ENCODE results near the gene JUN.

JUN gene

GRCh38 chr1:58762806-58763205, 21.0 kb downstream of the JUN start:
- TF ChIP-seq NFIC (IDR thresholded peaks at IDR 0.05), result no peak
- no peak for TF ChIP-seq USF1 (IDR thresholded peaks at IDR 0.05)
- no peak for TF ChIP-seq ZBTB7A (IDR thresholded peaks at IDR 0.05; ENCODE audit: low read depth)
- TF ChIP-seq CREB1 (IDR thresholded peaks at IDR 0.05; ENCODE audit: low read depth), result no peak
- no peak for TF ChIP-seq TAF1 (IDR thresholded peaks at IDR 0.05; ENCODE audit: low read depth)
- TF ChIP-seq MAX (IDR thresholded peaks at IDR 0.05), result no peak
- TF ChIP-seq EGR1 (IDR thresholded peaks at IDR 0.05), result no peak
- no peak for TF ChIP-seq YY1 (IDR thresholded peaks at IDR 0.05; ENCODE audit: low read depth)
- no peak for TF ChIP-seq FOXM1 (IDR thresholded peaks at IDR 0.05; ENCODE audit: borderline replicate concordance, low read depth)
- no peak for TF ChIP-seq CEBPB (IDR thresholded peaks at IDR 0.05)
- TF ChIP-seq TEAD4 (IDR thresholded peaks at IDR 0.05), result no peak
- TF ChIP-seq TCF12 (IDR thresholded peaks at IDR 0.05; ENCODE audit: low read depth), result no peak
- TF ChIP-seq EP300 (IDR thresholded peaks at IDR 0.05; ENCODE audit: borderline replicate concordance), result no peak
- no peak for TF ChIP-seq REST (IDR thresholded peaks at IDR 0.05; ENCODE audit: low read depth)
- no peak for TF ChIP-seq RAD21 (IDR thresholded peaks at IDR 0.05; ENCODE audit: low read depth)

- TF ChIP-seq CREB1 (IDR thresholded peaks at IDR 0.05; ENCODE audit: low read depth) (no peak), TCF12 (IDR thresholded peaks at IDR 0.05; ENCODE audit: low read depth) (peak; percentile 51; the same call in 1 of the 2 replicates), MAX (IDR thresholded peaks at IDR 0.05) (peak; percentile 96), YY1 (IDR thresholded peaks at IDR 0.05; ENCODE audit: low read depth) (no peak), TEAD4 (IDR thresholded peaks at IDR 0.05) (peak; percentile 73), ZBTB7A (IDR thresholded peaks at IDR 0.05; ENCODE audit: low read depth) (no peak), TAF1 (IDR thresholded peaks at IDR 0.05; ENCODE audit: low read depth) (no peak), USF1 (IDR thresholded peaks at IDR 0.05) (peak; percentile 67), EGR1 (IDR thresholded peaks at IDR 0.05) (no peak), FOXM1 (IDR thresholded peaks at IDR 0.05; ENCODE audit: borderline replicate concordance, low read depth) (no peak), NFIC (IDR thresholded peaks at IDR 0.05) (no peak), RAD21 (IDR thresholded peaks at IDR 0.05; ENCODE audit: low read depth) (no peak), EP300 (IDR thresholded peaks at IDR 0.05; ENCODE audit: borderline replicate concordance) (peak; percentile 40; the same call in 1 of the 2 replicates), CEBPB (IDR thresholded peaks at IDR 0.05) (no peak), REST (IDR thresholded peaks at IDR 0.05; ENCODE audit: low read depth) (no peak)
Measured at GRCh38 chr1:58755468-58755872, 28.4 kb downstream of the JUN start.

GRCh38 chr1:58754683-58755467, 29.0 kb downstream of the JUN start:
- TF ChIP-seq REST (IDR thresholded peaks at IDR 0.05; ENCODE audit: low read depth), result no peak
- TF ChIP-seq TAF1 (IDR thresholded peaks at IDR 0.05; ENCODE audit: low read depth), result no peak
- TF ChIP-seq TEAD4 (IDR thresholded peaks at IDR 0.05), result no peak
- no peak for TF ChIP-seq FOXM1 (IDR thresholded peaks at IDR 0.05; ENCODE audit: borderline replicate concordance, low read depth)
- TF ChIP-seq ZBTB7A (IDR thresholded peaks at IDR 0.05; ENCODE audit: low read depth), result no peak
- no peak for TF ChIP-seq CREB1 (IDR thresholded peaks at IDR 0.05; ENCODE audit: low read depth)
- TF ChIP-seq CEBPB (IDR thresholded peaks at IDR 0.05), result no peak
- no peak for TF ChIP-seq USF1 (IDR thresholded peaks at IDR 0.05)
- TF ChIP-seq EGR1 (IDR thresholded peaks at IDR 0.05), result no peak

Measured in Ishikawa (cell line).